HepG2 (cell line): ENCODE measurements around the gene RAB9A. TPM values are rescaled to one million over a fixed set of nuclear protein-coding genes. Genes with fewer than 3 reads are reported as not detected.
A peak's percentile ranks its signal among the peaks of the same experiment; 100 is the strongest.

Source experiments
- ATAC-seq: fragments of 200-7000 bp; cut with Tn5 transposase; 3 replicates; pipeline ENCODE4 v1.9.1; 2020; ENCODE audit warnings: mild to moderate bottlenecking, moderate library complexity
- BruUV-seq: library from RNA; stranded (reverse); fragments of 400-500 nt; replicated peaks from 2 replicates; lab custom pipeline; 2021; lab: Mats Ljungman, UMichigan
- CTCF ChIA-PET: fragments of 300-600 bp; formaldehyde crosslinking; extraction: SDS; loops from one replicate; lab custom pipeline; 2021; ENCODE audit warnings: low total read pairs, inconsistent platforms, low intra/inter-chr PET ratio; lab: Yijun Ruan, JAX
- POLR2A ChIA-PET: fragments of 350-600 bp; sonication (Branson Sonifier 250); formaldehyde crosslinking; loops from one replicate; lab custom pipeline; 2020; ENCODE audit warnings: antibody characterized with exemption, inconsistent platforms; lab: Yijun Ruan, JAX
- DNase-seq: peaks from one replicate; pipeline ENCODE4 v3.0.0-alpha.2; 2015; ENCODE audit warnings: low spot score
- FAIRE-seq: peaks from 3 replicates; lab custom pipeline; 2011; peaks lifted over from hg19 to GRCh38; lab: Jason Lieb, UNC
- H2AFZ ChIP-seq: one replicate; pipeline ENCODE4 v1.6.1; 2011; ENCODE audit warnings: low read length, inconsistent platforms
- H3K27ac ChIP-seq: fragments of 300-600 bp; 3 replicates; pipeline ENCODE4 v1.8.0; 2011; ENCODE audit warnings: mixed run types, mild to moderate bottlenecking, mixed read lengths, low read length, inconsistent platforms; ENCODE audit not compliant: insufficient read depth; ENCODE audit errors: extremely low read length
- H3K27me3 ChIP-seq, 2 experiments: fragments of 200-600 bp in 1 of 2; 2 replicates in 1 of 2; 3 replicates in 1 of 2; pipeline versions ENCODE4 v1.6.0 to v1.8.0; 2011; ENCODE audit warnings: low read length in 2 of 2, mild to moderate bottlenecking in 2 of 2, moderate library complexity in 2 of 2, inconsistent platforms in 1 of 2; ENCODE audit not compliant: insufficient read depth in 2 of 2, control insufficient read depth in 1 of 2
- H3K36me3 ChIP-seq, 2 experiments: fragments of 200-600 bp in 1 of 2; replicated peaks in 1 of 2; 2 replicates in 1 of 2; 3 replicates in 1 of 2; pipeline versions ENCODE4 v1.5.1 to v1.8.0; 2011; ENCODE audit warnings: low read length in 2 of 2, inconsistent platforms in 1 of 2; ENCODE audit not compliant: insufficient read depth in 2 of 2, control insufficient read depth in 1 of 2
- H3K4me1 ChIP-seq: 2 replicates; pipeline ENCODE4 v1.5.1; 2012; ENCODE audit warnings: low read length, inconsistent platforms; ENCODE audit not compliant: insufficient read depth
- H3K4me2 ChIP-seq: 2 replicates; pipeline ENCODE4 v1.6.0; 2011; ENCODE audit warnings: low read depth, low read length, inconsistent platforms
- H3K4me3 ChIP-seq, 3 experiments: fragments of 200-600 bp in 1 of 3; sonication (generic), shearing (Covaris generic) in 1 of 3; replicated peaks in 1 of 3; 2 replicates each; pipeline ENCODE4 v1.5.1; 2011 to 2016; ENCODE audit warnings: low read length in 3 of 3, inconsistent platforms in 2 of 3, low read depth in 2 of 3, mild to moderate bottlenecking in 2 of 3, control low read depth in 1 of 3, mixed read lengths in 1 of 3; ENCODE audit not compliant: insufficient read depth in 1 of 3
- H3K79me2 ChIP-seq: one replicate; pipeline ENCODE4 v1.6.1; 2011; ENCODE audit warnings: low read length, inconsistent platforms; ENCODE audit not compliant: insufficient read depth
- H3K9ac ChIP-seq: 2 replicates; pipeline ENCODE4 v1.6.0; 2011; ENCODE audit warnings: mild to moderate bottlenecking, low read depth, low read length, inconsistent platforms; ENCODE audit not compliant: insufficient read depth
- H3K9me3 ChIP-seq: 2 replicates; pipeline ENCODE4 v1.5.1; 2012; ENCODE audit warnings: mild to moderate bottlenecking, low read length
- H4K20me1 ChIP-seq: 2 replicates; pipeline ENCODE4 v1.6.0; 2011; ENCODE audit warnings: inconsistent platforms, mild to moderate bottlenecking, low read length, moderate library complexity; ENCODE audit not compliant: insufficient read depth
- BCL6 ChIP-seq: IDR thresholded peaks from 2 replicates; pipeline ENCODE4 v1.6.1; 2016; ENCODE audit warnings: missing genetic modification reagents, missing compliant biosample characterization
- CCAR2 ChIP-seq: fragments of 200-400 bp; formaldehyde crosslinking; optimal IDR thresholded peaks from 2 replicates; pipeline ENCODE3; 2018; ENCODE audit warnings: low read depth, mild to moderate bottlenecking, low read length, moderate library complexity
- HHEX ChIP-seq: IDR thresholded peaks from 2 replicates; pipeline ENCODE4 v1.6.1; 2016; ENCODE audit warnings: control low read depth
- MIER2 ChIP-seq: IDR thresholded peaks from 2 replicates; pipeline ENCODE4 v1.6.1; 2016; ENCODE audit warnings: missing biosample characterization, missing genetic modification reagents
- ZNF460 ChIP-seq: sonication (generic); formaldehyde crosslinking; IDR thresholded peaks from 2 replicates; pipeline ENCODE4 v1.5.1; 2020; ENCODE audit warnings: missing genetic modification reagents, mild to moderate bottlenecking, borderline replicate concordance
- ZNF552 ChIP-seq: sonication (generic); formaldehyde crosslinking; IDR thresholded peaks from 2 replicates; pipeline ENCODE4 v1.9.0; 2022; ENCODE audit warnings: missing genetic modification reagents, mild to moderate bottlenecking, borderline replicate concordance
- ZNF598 ChIP-seq: sonication (generic); formaldehyde crosslinking; IDR thresholded peaks from 2 replicates; pipeline ENCODE4 v1.5.1; 2020; ENCODE audit warnings: mild to moderate bottlenecking, missing genetic modification reagents, borderline replicate concordance
- WGBS: methylation state at CpG from one replicate; pipeline ENCODE4 v1.1.6; 2017; ENCODE audit warnings: low lambda C conversion rate; 5-methylcytosine and 5-hydroxymethylcytosine counted together
- in situ Hi-C: cut with HindIII; loops from 2 replicates; pipeline ENCODE4 v1.10.0; 2017; ENCODE audit warnings: low pct_unique_long_range_greater_than_20kb; ENCODE audit not compliant: extremely low pct_ligation_motif_present
- intact Hi-C: fragments of 100-400 bp; cut with micrococcal nuclease; formaldehyde crosslinking; loops from one replicate; pipeline ENCODE4 v1.10.0; 2022; ENCODE audit not compliant: unreplicated experiment
- polyA plus RNA-seq, 8 experiments: library from polyadenylated mRNA; depleted of rRNA in 3 of 8; stranded (reverse) in 7 of 8; unstranded in 1 of 8; fragments of >200 nt; fragmentation: Illumina TruSeq in 4 of 8; extraction: Trizol in 4 of 8; gene quantifications; 2 replicates each; pipeline versions ENCODE4 v1.2.1 to v1.2.3, GENCODE V29; 2011 to 2016; ENCODE audit warnings: low read depth in 4 of 8, missing spikeins in 1 of 8, mixed read lengths in 1 of 8; ENCODE audit not compliant: insufficient read depth in 1 of 8
- total RNA-seq, 5 experiments: library from RNA; depleted of rRNA; stranded (reverse); fragments of >200 nt; fragmentation: Illumina TruSeq; extraction: Trizol; gene quantifications; 2 replicates each; pipeline ENCODE4 v1.2.3, GENCODE V29; 2016; ENCODE audit warnings: low read depth in 1 of 5
- TF ChIP-seq, protein P1 (sequence below): sonication (generic); formaldehyde crosslinking; IDR thresholded peaks from 2 replicates; pipeline ENCODE4 v1.8.1; 2023; ENCODE audit warnings: mild to moderate bottlenecking, missing genetic modification reagents, borderline replicate concordance
- TF ChIP-seq, protein P2 (sequence below): sonication (generic); formaldehyde crosslinking; IDR thresholded peaks from 2 replicates; pipeline ENCODE4 v1.5.0; 2020; ENCODE audit warnings: missing genetic modification reagents, mild to moderate bottlenecking, borderline replicate concordance
- TF ChIP-seq, protein P3 (sequence below): sonication (generic); formaldehyde crosslinking; IDR thresholded peaks from 2 replicates; pipeline ENCODE4 v1.4.0; 2020; ENCODE audit warnings: missing genetic modification reagents, mild to moderate bottlenecking, borderline replicate concordance
- TF ChIP-seq, protein P4 (sequence below): sonication (generic); formaldehyde crosslinking; IDR thresholded peaks from 2 replicates; pipeline ENCODE4 v1.5.0; 2020; ENCODE audit warnings: missing genetic modification reagents
- TF ChIP-seq, protein P5 (sequence below): sonication (generic); formaldehyde crosslinking; IDR thresholded peaks from 2 replicates; pipeline ENCODE4 v1.4.0; 2020; ENCODE audit warnings: missing genetic modification reagents

Gene RAB9A
- total and polyA plus RNA-seq, 2 of the 13 experiments (the other 11 are each of a cell fraction or from before 2014, with no cell fraction given) = 10.5 to 23.1 TPM

DNA sequence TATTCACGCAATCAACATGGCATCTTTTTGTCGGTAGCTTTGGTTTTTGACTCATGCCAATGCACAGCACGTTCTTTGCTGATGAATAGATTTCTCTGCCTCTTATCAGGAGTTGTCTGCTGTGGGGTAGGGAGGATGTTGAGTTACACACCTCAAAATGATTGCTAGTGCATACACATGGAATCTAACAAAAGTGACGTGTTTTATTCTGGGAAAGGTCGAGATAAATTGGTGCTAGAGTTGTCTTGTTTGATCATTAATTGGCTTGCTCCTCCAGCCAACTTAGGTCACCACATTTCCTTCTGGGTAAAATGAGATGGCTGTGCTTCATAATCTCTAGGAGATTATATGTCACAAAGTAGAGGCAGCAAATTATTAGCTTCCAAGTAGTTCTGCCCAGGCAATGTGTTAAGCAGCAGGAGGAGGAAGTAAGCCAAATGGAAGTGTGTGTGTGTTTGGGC, 3.9 kb downstream of the RAB9A start:
- no peaks in the 10 kb centered on the region for H3K27me3 ChIP-seq
- H3K4me2 ChIP-seq = peak overlapping the region; percentile 7; the same call in 1 of the 2 replicates
- H2AFZ ChIP-seq = no peak overlapping the region
- H3K4me3 ChIP-seq = no peak overlapping the region
- no peak for ATAC-seq
- 100% methylated on average over 5 of the region's 5 CpGs for WGBS
- no peaks in the 10 kb centered on the region for H3K9me3 ChIP-seq
- H3K36me3 ChIP-seq = no peaks in the 10 kb centered on the region
- TF ChIP-seq ZNF598 = no peak
- TF ChIP-seq, protein P1, sequence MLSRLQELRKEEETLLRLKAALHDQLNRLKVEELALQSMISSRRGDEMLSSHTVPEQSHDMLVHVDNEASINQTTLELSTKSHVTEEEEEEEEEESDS (CRISPR knock-in tag) = no peak
- TF ChIP-seq ZNF552 (CRISPR knock-in tag) = no peak
- TF ChIP-seq, protein P2, sequence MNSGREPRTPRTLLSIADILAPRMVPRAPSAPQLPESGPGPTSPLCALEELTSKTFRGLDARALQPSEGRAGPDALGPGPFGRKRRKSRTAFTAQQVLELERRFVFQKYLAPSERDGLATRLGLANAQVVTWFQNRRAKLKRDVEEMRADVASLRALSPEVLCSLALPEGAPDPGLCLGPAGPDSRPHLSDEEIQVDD = no peak
- no peak for TF ChIP-seq BCL6 (CRISPR knock-in tag)
- no peak for TF ChIP-seq ZNF460 (CRISPR knock-in tag)
- no peak for TF ChIP-seq HHEX (CRISPR knock-in tag)
- TF ChIP-seq, protein P3, sequence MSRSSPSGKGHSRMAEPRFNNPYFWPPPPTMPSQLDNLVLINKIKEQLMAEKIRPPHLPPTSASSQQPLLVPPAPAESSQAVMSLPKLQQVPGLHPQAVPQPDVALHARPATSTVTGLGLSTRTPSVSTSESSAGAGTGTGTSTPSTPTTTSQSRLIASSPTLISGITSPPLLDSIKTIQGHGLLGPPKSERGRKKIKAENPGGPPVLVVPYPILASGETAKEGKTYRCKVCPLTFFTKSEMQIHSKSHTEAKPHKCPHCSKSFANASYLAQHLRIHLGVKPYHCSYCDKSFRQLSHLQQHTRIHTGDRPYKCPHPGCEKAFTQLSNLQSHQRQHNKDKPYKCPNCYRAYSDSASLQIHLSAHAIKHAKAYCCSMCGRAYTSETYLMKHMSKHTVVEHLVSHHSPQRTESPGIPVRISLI (CRISPR knock-in tag) = no peak
- TF ChIP-seq, protein P4, sequence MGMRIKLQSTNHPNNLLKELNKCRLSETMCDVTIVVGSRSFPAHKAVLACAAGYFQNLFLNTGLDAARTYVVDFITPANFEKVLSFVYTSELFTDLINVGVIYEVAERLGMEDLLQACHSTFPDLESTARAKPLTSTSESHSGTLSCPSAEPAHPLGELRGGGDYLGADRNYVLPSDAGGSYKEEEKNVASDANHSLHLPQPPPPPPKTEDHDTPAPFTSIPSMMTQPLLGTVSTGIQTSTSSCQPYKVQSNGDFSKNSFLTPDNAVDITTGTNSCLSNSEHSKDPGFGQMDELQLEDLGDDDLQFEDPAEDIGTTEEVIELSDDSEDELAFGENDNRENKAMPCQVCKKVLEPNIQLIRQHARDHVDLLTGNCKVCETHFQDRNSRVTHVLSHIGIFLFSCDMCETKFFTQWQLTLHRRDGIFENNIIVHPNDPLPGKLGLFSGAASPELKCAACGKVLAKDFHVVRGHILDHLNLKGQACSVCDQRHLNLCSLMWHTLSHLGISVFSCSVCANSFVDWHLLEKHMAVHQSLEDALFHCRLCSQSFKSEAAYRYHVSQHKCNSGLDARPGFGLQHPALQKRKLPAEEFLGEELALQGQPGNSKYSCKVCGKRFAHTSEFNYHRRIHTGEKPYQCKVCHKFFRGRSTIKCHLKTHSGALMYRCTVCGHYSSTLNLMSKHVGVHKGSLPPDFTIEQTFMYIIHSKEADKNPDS (CRISPR knock-in tag) = no peak
- TF ChIP-seq, protein P5, sequence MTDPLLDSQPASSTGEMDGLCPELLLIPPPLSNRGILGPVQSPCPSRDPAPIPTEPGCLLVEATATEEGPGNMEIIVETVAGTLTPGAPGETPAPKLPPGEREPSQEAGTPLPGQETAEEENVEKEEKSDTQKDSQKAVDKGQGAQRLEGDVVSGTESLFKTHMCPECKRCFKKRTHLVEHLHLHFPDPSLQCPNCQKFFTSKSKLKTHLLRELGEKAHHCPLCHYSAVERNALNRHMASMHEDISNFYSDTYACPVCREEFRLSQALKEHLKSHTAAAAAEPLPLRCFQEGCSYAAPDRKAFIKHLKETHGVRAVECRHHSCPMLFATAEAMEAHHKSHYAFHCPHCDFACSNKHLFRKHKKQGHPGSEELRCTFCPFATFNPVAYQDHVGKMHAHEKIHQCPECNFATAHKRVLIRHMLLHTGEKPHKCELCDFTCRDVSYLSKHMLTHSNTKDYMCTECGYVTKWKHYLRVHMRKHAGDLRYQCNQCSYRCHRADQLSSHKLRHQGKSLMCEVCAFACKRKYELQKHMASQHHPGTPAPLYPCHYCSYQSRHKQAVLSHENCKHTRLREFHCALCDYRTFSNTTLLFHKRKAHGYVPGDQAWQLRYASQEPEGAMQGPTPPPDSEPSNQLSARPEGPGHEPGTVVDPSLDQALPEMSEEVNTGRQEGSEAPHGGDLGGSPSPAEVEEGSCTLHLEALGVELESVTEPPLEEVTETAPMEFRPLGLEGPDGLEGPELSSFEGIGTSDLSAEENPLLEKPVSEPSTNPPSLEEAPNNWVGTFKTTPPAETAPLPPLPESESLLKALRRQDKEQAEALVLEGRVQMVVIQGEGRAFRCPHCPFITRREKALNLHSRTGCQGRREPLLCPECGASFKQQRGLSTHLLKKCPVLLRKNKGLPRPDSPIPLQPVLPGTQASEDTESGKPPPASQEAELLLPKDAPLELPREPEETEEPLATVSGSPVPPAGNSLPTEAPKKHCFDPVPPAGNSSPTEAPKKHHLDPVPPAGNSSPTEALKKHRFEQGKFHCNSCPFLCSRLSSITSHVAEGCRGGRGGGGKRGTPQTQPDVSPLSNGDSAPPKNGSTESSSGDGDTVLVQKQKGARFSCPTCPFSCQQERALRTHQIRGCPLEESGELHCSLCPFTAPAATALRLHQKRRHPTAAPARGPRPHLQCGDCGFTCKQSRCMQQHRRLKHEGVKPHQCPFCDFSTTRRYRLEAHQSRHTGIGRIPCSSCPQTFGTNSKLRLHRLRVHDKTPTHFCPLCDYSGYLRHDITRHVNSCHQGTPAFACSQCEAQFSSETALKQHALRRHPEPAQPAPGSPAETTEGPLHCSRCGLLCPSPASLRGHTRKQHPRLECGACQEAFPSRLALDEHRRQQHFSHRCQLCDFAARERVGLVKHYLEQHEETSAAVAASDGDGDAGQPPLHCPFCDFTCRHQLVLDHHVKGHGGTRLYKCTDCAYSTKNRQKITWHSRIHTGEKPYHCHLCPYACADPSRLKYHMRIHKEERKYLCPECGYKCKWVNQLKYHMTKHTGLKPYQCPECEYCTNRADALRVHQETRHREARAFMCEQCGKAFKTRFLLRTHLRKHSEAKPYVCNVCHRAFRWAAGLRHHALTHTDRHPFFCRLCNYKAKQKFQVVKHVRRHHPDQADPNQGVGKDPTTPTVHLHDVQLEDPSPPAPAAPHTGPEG (CRISPR knock-in tag) = no peak
- no peak for TF ChIP-seq CCAR2
- TF ChIP-seq MIER2 = no peak
- H3K79me2 ChIP-seq = peaks cover 69% of the 10 kb centered on the region
- H3K9ac ChIP-seq = no peak overlapping the region
- H3K4me1 ChIP-seq = peaks cover 43% of the 10 kb centered on the region
- ChIA-PET POLR2A (interaction anchor here (0.8 kb wide), 1 partner anchor 42 kb away, joined by 4 read pairs; the partner anchor contains the start of genes OFD1 and TRAPPC2), CTCF (no interaction called here)
- intact Hi-C loops = no loop called here
- FAIRE-seq = no peak
- BruUV-seq = no TSS peak
- in situ Hi-C loops = no loop called here
- DNase-seq = no peak
- 0 out of 2 replicates have a peak, but pooled peaks cover 3% of the 10 kb centered on the region for H4K20me1 ChIP-seq
- H3K27ac ChIP-seq = no peak overlapping the region
